ENCODE results near the gene PAPOLB.

PAPOLB gene

DNA sequence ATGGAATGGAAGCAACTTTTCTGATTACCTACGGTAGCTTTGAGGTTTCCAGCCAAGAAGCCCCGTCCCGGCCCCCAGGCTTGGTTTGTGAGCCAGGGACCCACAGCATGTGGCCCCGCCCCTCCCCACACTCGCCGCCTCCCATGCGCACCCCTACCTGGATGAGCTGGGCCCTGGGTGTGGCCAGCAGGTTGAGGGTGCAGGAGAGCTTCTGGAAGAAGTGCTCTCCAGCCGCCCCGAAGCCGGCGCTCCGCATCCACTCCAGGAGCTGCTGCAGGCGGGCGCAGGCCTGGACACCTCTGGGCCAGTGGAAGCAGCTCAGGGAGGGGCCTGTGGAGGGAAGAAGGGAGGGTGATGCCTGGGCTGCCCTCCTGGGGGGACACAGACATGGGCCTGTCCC lies 46.7 kb downstream of the PAPOLB start:
- CTCF ChIA-PET: no interaction called here

DNA sequence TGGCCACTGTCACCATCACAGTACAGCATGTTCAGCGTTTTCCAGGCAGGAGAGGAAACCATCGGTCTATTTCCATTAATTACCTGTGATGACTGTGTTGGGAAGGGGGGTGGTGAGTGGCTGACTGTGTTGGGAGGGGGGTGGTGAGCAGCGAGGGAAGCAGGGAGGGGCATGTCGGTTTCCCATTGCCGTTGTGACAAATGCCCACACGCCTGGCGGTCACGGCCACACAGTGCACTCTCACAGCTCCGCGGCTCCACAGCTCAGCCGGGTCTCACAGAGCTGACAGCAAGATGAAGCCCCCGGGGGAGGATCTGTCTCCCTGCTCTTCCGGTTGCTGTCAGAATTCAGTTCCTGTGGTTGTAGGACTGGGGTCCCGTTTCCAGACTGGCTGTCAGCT lies 47.4 kb downstream of the PAPOLB start:
- ChIA-PET POLR2A (no interaction called here), CTCF (no interaction called here)
- TF ChIP-seq FOXM1 (IDR thresholded peaks at IDR 0.05; ENCODE audit: borderline replicate concordance) (no peak), LEF1 (IDR thresholded peaks at IDR 0.05; ENCODE audit: borderline replicate concordance) (no peak), FOXA1 (IDR thresholded peaks at IDR 0.05) (no peak), HDGF (IDR thresholded peaks at IDR 0.05; ENCODE audit: borderline replicate concordance) (no peak), FOXK2 (IDR thresholded peaks at IDR 0.05) (no peak), BHLHE40 (IDR thresholded peaks at IDR 0.05; ENCODE audit: borderline replicate concordance) (no peak), TARDBP (IDR thresholded peaks at IDR 0.05) (no peak), L3MBTL2 (conservative IDR thresholded peaks at IDR 0.05) (no peak), ZNF384 (IDR thresholded peaks at IDR 0.05) (no peak), ELF4 (IDR thresholded peaks at IDR 0.05) (no peak), ARNT (IDR thresholded peaks at IDR 0.05) (no peak), CTBP1 (IDR thresholded peaks at IDR 0.05; ENCODE audit: borderline replicate concordance) (no peak), NFRKB (IDR thresholded peaks at IDR 0.05) (no peak)
- TF ChIP-seq, protein P1, sequence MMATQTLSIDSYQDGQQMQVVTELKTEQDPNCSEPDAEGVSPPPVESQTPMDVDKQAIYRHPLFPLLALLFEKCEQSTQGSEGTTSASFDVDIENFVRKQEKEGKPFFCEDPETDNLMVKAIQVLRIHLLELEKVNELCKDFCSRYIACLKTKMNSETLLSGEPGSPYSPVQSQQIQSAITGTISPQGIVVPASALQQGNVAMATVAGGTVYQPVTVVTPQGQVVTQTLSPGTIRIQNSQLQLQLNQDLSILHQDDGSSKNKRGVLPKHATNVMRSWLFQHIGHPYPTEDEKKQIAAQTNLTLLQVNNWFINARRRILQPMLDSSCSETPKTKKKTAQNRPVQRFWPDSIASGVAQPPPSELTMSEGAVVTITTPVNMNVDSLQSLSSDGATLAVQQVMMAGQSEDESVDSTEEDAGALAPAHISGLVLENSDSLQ (IDR thresholded peaks at IDR 0.05): no peak
- DNase-seq (ENCODE audit: extremely low spot score): no peak

More for the DNA sequence above, 46.7 kb downstream of the PAPOLB start:
- POLR2A ChIA-PET: no interaction called here
- TF ChIP-seq FOXM1 (IDR thresholded peaks at IDR 0.05; ENCODE audit: borderline replicate concordance): no peak
- TF ChIP-seq BHLHE40 (IDR thresholded peaks at IDR 0.05; ENCODE audit: borderline replicate concordance): no peak
- no peak for TF ChIP-seq CTBP1 (IDR thresholded peaks at IDR 0.05; ENCODE audit: borderline replicate concordance)
- no peak for TF ChIP-seq SUZ12 (IDR thresholded peaks at IDR 0.05)
- TF ChIP-seq ARNT (IDR thresholded peaks at IDR 0.05): no peak
- TF ChIP-seq, protein P1 (IDR thresholded peaks at IDR 0.05): no peak
- no peak for TF ChIP-seq SP1 (IDR thresholded peaks at IDR 0.05)
- TF ChIP-seq FOXA1 (IDR thresholded peaks at IDR 0.05): no peak
- no peak for TF ChIP-seq L3MBTL2 (conservative IDR thresholded peaks at IDR 0.05)
- no peak for TF ChIP-seq FOXK2 (IDR thresholded peaks at IDR 0.05)
- DNase-seq (ENCODE audit: extremely low spot score): no peak

- CTCF ChIA-PET: interaction anchor here (0.6 kb wide), 1 partner anchor 25 kb away, joined by 3 read pairs; no protein-coding TSS in a partner anchor
- TF ChIP-seq BHLHE40 (IDR thresholded peaks at IDR 0.05; ENCODE audit: borderline replicate concordance) (no peak), LEF1 (IDR thresholded peaks at IDR 0.05; ENCODE audit: borderline replicate concordance) (no peak), SP1 (IDR thresholded peaks at IDR 0.05) (no peak), L3MBTL2 (conservative IDR thresholded peaks at IDR 0.05) (no peak), ELF4 (IDR thresholded peaks at IDR 0.05) (no peak), ZNF384 (IDR thresholded peaks at IDR 0.05) (no peak), TARDBP (IDR thresholded peaks at IDR 0.05) (no peak), SUZ12 (IDR thresholded peaks at IDR 0.05) (no peak), CTBP1 (IDR thresholded peaks at IDR 0.05; ENCODE audit: borderline replicate concordance) (no peak), FOXK2 (IDR thresholded peaks at IDR 0.05) (no peak), NFRKB (IDR thresholded peaks at IDR 0.05) (no peak), FOXM1 (IDR thresholded peaks at IDR 0.05; ENCODE audit: borderline replicate concordance) (no peak)
- POLR2A ChIA-PET: no interaction called here
Measured at GRCh38 chr7:4809666-4810065, 52.2 kb downstream of the PAPOLB start.

DNA sequence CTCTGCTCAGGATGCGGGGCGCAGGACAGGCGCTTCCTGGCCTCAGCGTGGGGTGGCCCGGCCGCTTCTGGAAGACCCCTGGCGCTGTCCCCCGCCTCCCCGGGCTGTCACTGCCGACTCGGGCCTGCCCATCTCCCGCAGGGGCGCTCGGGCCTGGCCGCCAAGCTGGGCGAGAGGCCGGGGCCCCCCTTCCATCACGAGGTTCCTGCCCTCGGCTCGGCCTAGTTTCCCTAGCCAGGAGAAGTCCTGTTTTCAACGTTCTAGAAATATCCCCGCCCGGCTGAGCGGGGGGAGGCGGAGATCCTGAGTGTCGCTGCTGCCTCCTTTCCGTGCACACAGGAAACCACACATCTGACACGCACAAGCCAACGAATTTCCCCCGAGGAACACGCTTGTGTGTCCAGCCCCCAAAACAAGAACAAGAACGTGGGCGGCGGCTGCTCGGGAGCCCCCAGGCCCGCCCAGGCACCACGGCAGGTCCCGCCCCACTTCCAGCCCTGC lies 52.7 kb downstream of the PAPOLB start:
- no peak for DNase-seq (ENCODE audit: extremely low spot score)
- TF ChIP-seq FOXM1 (IDR thresholded peaks at IDR 0.05; ENCODE audit: borderline replicate concordance) (no peak), L3MBTL2 (conservative IDR thresholded peaks at IDR 0.05) (no peak), CTBP1 (IDR thresholded peaks at IDR 0.05; ENCODE audit: borderline replicate concordance) (no peak)
- TF ChIP-seq, protein P1 (IDR thresholded peaks at IDR 0.05): no peak
- POLR2A ChIA-PET: no interaction called here
- CTCF ChIA-PET: interaction anchor here (0.6 kb wide), 1 partner anchor 26 kb away, joined by 3 read pairs; no protein-coding TSS in a partner anchor

More at GRCh38 chr7:4809666-4810065, 52.2 kb downstream of the PAPOLB start:
- no peak for DNase-seq (ENCODE audit: extremely low spot score)

DNA sequence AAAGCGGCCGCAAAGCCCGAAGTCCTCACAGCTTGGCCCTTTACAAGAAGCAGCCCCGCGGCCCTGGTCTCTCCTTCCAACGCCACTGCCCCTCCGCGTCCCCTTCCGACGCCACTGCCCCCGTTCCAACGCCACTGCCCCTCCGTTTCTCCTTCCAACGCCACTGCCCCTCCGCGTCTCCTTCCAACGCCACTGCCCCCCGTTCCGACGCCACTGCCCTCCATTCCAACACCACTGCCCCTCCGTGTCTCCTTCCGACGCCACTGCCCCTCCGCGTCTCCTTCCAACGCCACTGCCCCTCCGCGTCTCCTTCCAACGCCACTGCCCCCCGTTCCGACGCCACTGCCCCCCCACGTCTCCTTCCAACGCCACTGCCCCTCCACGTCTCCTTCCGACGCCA lies 53.3 kb downstream of the PAPOLB start:
- TF ChIP-seq FOXA1 (IDR thresholded peaks at IDR 0.05): no peak
- no peak for TF ChIP-seq L3MBTL2 (conservative IDR thresholded peaks at IDR 0.05)
- no peak for TF ChIP-seq SUZ12 (IDR thresholded peaks at IDR 0.05)
- TF ChIP-seq FOXM1 (IDR thresholded peaks at IDR 0.05; ENCODE audit: borderline replicate concordance): no peak
- TF ChIP-seq NFRKB (IDR thresholded peaks at IDR 0.05): no peak
- TF ChIP-seq ZNF384 (IDR thresholded peaks at IDR 0.05): no peak
- TF ChIP-seq TARDBP (IDR thresholded peaks at IDR 0.05): no peak
- no peak for TF ChIP-seq SP1 (IDR thresholded peaks at IDR 0.05)
- no peak for TF ChIP-seq ELF4 (IDR thresholded peaks at IDR 0.05)
- TF ChIP-seq CTBP1 (IDR thresholded peaks at IDR 0.05; ENCODE audit: borderline replicate concordance): no peak
- TF ChIP-seq ARNT (IDR thresholded peaks at IDR 0.05): no peak
- TF ChIP-seq LEF1 (IDR thresholded peaks at IDR 0.05; ENCODE audit: borderline replicate concordance): no peak
- TF ChIP-seq HDGF (IDR thresholded peaks at IDR 0.05; ENCODE audit: borderline replicate concordance): no peak
- TF ChIP-seq BHLHE40 (IDR thresholded peaks at IDR 0.05; ENCODE audit: borderline replicate concordance): no peak
- no peak for TF ChIP-seq FOXK2 (IDR thresholded peaks at IDR 0.05)
- TF ChIP-seq, protein P1 (IDR thresholded peaks at IDR 0.05): no peak
- CTCF ChIA-PET: interaction anchor here (0.6 kb wide), 1 partner anchor 16 kb away, joined by 3 read pairs; no protein-coding TSS in a partner anchor
- no peak for DNase-seq (ENCODE audit: extremely low spot score)
- POLR2A ChIA-PET: no interaction called here
